HEK293T (cell line): ENCODE data around the gene MRPS27.

ENCODE experiments used
- ARNT ChIP-seq: fragments of 450-650 bp; IDR thresholded peaks from 2 replicates; pipeline ENCODE4 v1.6.1; 2017; ENCODE audit warnings: mild to moderate bottlenecking
- BHLHE40 ChIP-seq: fragments of 450-650 bp; IDR thresholded peaks from 2 replicates; pipeline ENCODE4 v1.6.1; 2016; ENCODE audit warnings: mild to moderate bottlenecking, moderate library complexity, borderline replicate concordance
- CTBP1 ChIP-seq: fragments of 450-650 bp; IDR thresholded peaks from 2 replicates; pipeline ENCODE4 v1.6.1; 2016; ENCODE audit warnings: borderline replicate concordance
- ELF4 ChIP-seq: fragments of 450-650 bp; IDR thresholded peaks from 2 replicates; pipeline ENCODE4 v1.6.1; 2017; ENCODE audit warnings: antibody characterized with exemption
- FOXK2 ChIP-seq: fragments of 450-650 bp; IDR thresholded peaks from 2 replicates; pipeline ENCODE4 v1.6.1; 2016; ENCODE audit warnings: mild to moderate bottlenecking
- FOXM1 ChIP-seq: fragments of 450-650 bp; IDR thresholded peaks from 2 replicates; pipeline ENCODE4 v1.6.1; 2017; ENCODE audit warnings: mild to moderate bottlenecking, borderline replicate concordance
- LEF1 ChIP-seq: fragments of 450-650 bp; IDR thresholded peaks from 2 replicates; pipeline ENCODE4 v1.6.1; 2017; ENCODE audit warnings: mild to moderate bottlenecking, borderline replicate concordance
- SP1 ChIP-seq: fragments of 450-650 bp; IDR thresholded peaks from 2 replicates; pipeline ENCODE4 v1.6.1; 2017
- SUZ12 ChIP-seq: fragments of 450-650 bp; IDR thresholded peaks from 2 replicates; pipeline ENCODE4 v1.6.1; 2016; ENCODE audit warnings: mild to moderate bottlenecking
- TARDBP ChIP-seq: fragments of 450-650 bp; IDR thresholded peaks from 2 replicates; pipeline ENCODE4 v1.6.1; 2016
- ZNF384 ChIP-seq: fragments of 450-650 bp; IDR thresholded peaks from 2 replicates; pipeline ENCODE4 v1.6.1; 2016

GRCh38 chr5:72294473-72294872 lies 25.6 kb downstream of the MRPS27 start:
- no peak for TF ChIP-seq FOXK2
- no peak for TF ChIP-seq BHLHE40
- no peak for TF ChIP-seq SP1
- no peak for TF ChIP-seq ZNF384
- TF ChIP-seq LEF1: no peak
- TF ChIP-seq FOXM1: no peak
- TF ChIP-seq TARDBP: no peak
- no peak for TF ChIP-seq SUZ12
- TF ChIP-seq CTBP1: no peak
- no peak for TF ChIP-seq ELF4
- no peak for TF ChIP-seq ARNT
